DMS153 treated with DMSO at 0.1 percent for 48 hours (cell line): Measurements from ENCODE around the gene DNAI1.
"Not testable (repeated sequence)": the region's sequence is repeated elsewhere in the genome, so short reads cannot be mapped to it uniquely, and the experiment has no call there.

Source experiments
- DNase-seq: peaks from one replicate; lab custom pipeline; 2025; ENCODE audit not compliant: unreplicated experiment; lab: John Stamatoyannopoulos, UW

Gene DNAI1

DNA sequence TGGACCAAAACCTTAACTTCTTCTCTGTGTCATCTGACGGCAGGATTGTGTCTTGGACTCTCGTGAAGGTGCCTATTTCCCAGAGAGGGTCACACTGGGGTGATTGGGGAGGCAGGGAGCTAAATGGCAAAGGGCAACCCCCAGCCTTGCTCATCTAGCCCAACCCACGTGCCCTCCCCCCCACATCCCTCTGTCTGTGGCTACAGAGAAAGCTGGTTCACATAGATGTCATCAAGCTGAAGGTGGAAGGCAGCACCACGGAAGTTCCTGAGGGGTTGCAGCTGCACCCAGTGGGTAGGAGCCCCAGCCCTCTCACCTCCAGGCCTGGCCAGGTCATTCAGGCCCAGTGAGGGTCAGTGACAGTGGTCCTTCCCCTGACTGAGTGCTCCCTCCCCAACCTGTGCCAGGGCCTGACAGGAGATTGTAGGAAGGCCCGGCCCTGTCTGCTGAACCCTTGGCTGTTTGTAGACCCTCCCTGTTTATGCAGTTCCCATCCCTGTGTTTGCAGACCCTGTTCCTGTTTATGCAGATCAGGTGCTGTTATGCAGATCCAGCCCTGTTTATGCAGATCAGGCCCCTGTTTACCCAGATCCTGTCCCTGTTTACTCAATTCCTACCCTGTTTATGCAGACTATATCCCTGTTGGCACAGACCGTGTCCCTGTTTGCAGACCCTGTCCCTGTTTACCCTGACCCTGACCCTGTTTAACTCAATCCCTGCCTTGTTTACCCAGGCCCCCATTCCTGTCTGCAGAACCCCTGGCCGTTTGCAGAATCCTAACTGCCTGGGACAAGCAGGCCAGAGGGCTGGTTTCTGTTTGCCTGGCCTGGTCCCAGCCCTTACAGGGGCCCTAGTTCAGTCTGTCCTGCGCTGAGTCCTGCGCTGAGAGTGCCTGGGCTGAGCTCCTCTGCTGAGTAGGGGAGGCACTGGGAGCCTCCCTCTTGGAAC is 53.8 kb downstream of the DNAI1 start:
- no peak for DNase-seq

DNA sequence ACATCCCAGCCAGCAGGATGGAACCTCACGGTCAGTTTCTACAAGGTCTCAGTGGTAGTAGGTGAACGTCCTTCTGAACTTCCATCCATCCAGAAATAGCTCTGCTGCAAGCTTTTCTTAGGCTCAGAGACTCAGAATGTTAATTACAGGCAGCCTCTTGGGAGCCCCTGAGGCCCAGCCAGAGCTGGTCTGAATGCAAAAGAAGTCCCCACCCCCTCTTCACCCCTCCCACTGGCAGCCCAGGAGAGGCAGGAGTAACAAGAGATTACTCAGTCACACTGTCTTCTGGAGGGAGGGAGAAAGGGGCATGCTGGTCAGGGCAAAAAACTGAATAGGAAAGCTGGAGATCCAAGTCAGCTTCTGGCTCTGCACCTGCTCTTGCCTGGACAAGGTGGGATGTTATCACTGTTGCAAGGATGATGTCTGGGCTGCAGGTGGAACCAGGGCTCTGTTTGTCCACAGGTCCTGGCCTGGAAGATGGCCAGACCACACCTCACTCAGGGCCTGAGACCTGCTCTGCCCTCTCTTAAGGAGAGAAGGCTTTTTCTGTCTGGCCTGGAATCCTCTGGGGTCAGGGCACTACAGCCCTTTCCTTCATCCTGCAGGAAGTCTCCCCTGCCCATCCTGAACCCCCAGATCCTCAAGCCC is 55.1 kb downstream of the DNAI1 start:
- no peak for DNase-seq

- no peak for DNase-seq
These were observed 55.8 kb downstream of the DNAI1 start for GRCh38 chr9:34514401-34514800.

DNA sequence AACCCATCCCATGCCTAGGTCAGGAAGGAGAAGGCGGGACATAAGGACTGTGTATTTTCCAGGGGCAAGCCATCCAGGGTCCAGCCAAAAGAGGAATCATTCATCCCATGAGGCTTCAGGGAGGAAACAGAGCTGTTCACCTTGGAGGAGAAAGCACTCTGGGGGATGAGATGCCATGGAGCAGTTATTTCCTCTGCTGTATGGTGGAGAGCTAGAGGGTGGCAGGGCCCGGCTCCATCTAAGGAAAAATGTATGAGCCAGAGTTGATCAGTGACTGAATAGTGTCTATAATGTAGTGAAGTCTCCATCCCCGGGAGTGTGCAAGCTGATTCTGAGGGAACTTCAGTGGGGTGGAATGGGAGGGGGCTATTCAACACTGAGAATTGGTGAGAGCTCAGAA is 56.2 kb downstream of the DNAI1 start:
- no peak for DNase-seq

GRCh38 chr9:34515959-34516358 is 57.4 kb downstream of the DNAI1 start:
- no peak for DNase-seq

DNA sequence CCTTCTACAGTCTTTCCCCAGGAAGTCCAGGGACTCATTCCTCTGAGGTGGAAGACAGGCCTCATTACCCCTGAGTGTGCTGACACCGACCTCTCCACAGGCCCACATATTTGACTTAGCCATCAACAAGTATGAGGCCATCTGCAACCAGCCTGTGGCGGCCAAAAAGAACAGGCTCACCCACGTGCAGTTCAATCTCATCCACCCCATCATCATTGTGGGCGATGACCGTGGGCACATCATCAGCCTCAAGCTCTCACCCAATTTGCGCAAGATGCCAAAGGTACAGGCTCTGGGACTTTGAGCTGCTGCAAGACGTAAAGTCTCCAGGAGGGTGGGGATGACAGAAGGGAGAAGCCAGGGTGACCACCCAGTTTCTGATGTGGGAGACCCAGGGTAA is 58.6 kb downstream of the DNAI1 start:
- DNase-seq: no peak

DNA sequence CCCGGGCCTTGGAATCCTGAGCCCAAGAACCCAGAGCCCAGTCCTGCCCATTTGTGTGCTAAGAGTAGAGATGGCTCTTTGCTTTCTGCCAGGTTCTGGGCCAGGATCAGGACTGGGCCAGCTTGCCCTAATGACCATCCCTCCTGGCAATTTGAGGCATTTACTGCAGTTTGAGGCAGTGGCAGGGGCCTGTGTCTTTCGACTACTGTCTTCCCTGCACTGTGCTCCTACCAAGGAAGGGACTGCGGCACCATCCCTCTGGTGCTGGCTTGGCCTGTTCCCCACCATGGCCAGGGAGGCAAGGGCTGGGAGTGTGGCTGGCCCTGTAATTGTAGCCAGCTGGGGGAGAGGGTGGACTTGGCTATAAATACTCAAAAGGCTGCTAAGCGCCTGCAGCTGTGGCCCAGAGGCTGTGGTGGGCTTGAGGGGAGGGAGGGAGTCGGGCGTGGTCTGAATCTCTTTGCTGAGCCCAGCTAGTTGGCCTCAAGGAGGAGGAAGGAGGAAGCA is 59.6 kb downstream of the DNAI1 start:
- no peak for DNase-seq

DNA sequence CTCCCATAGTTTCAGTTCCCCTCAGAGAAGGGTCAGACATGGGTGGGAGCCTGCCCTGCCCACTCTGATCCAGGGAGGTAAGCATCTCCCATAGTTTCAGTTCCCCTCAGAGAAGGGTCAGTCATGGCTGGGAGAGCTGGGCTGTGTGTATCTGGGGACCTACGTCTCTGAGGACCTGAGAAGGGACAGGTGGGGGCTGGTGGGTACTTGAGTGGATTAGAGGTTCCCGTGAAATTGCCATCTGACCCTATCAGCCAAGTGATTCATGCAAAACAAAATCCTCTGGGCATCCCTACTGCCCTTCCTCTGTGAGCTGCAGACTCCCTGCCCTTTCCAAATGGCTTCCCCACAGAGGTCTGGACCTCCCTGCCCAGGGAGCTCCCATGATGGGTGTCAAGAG is 60.3 kb downstream of the DNAI1 start:
- no peak for DNase-seq

- DNase-seq: no peak
These were observed 60.9 kb downstream of the DNAI1 start for GRCh38 chr9:34519321-34520020.

DNA sequence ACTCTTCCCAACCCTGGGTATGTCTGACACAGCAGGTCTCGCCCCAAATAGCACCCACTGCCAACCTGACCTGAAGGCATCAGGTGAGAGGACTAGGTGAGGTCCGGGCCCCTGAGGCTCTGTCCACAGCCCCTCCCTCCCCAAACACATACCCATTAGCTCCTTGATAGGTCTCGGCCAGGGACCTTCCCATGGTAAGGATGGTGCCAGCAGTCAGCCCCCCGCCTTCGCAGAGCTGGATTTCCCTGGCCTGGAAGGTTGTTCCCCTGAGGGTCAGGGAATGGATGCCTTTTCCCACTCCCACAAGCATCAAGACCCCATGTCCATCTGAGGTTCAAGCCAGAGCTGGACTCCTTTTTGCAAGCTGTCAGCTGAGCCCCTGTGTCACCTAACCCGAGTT is 61.5 kb downstream of the DNAI1 start:
- DNase-seq: no peak

GRCh38 chr9:34520505-34521385 is 62.1 kb downstream of the DNAI1 start:
- no peak for DNase-seq

DNA sequence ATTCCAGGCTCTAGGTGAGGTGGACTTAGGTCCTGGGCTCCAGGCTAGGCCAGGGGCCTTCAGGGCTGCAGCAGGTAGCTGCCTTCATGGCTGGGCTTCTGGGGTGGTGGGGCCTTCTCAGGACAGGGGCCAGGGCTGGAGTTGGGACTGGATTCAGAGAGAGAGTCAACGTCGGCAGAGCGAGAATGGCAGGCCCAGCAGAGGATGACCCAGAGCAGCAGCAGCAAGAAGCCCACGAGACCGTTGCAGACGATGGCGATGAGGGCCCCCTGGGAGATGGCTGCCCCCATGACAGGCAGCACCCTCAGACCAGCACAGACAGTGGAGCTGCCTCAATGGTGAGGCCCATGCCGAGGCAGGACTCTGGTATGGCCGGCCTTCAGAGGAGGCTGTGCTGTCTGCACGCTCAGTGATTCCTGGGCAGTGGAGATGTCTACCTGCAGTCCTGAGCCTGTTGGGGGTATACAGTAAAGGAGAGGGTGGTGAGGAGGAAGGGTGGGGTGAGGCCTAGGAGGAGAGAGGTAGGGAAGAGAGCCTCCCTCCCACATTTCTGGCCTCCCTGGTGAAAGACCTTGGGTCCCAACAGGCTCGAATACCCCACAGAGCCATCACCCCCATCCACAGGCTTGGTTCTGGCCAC is 62.9 kb downstream of the DNAI1 start:
- DNase-seq: no peak

- no peak for DNase-seq
These were observed 63.7 kb downstream of the DNAI1 start for GRCh38 chr9:34522091-34522887.

GRCh38 chr9:34522971-34523797 is 64.6 kb downstream of the DNAI1 start, which contains the start of gene ENHO:
ENHO (minus strand) TSS chr9:34522990; CDS start chr9:34521695, 1,295 bp downstream.
- DNase-seq: peak; percentile 88

GRCh38 chr9:34524349-34524748 is 65.7 kb downstream of the DNAI1 start:
- DNase-seq: no peak

GRCh38 chr9:34526026-34526425 is 67.4 kb downstream of the DNAI1 start:
- no peak for DNase-seq

- DNase-seq: not testable (repeated sequence)
These were observed 73.4 kb downstream of the DNAI1 start for GRCh38 chr9:34532041-34532440.

DNA sequence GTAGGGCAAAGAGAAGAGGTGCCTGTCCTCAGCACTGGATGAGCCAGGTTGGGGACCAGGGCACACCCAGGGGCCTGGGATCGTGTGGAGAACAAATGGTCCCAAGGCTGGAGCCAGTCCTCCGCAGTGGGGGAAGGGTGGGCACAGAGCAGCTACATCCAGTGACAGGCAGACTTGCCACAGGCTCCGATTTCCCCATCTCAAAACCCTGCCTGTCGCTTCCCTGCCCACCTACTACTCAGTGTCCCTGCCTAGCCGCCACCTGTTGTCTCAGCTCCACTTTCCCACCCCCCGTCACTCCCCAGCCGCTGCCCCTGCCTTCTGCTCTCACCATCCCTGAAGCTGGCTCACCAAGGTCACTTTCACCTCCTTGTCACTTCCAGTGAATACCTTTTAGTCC is 78.1 kb downstream of the DNAI1 start:
- no peak for DNase-seq
